Activated CD4-positive, alpha-beta T cell treated with anti-CD3 and anti-CD28 coated beads, Interleukin-2, Interleukin-4, amounts not matched to agents 100 ng/mL and 50 ng/mL, durations not matched to agents 16 hours and 8 hours (primary cell): ENCODE results near the gene ARHGAP20.

ENCODE experiments used
- DNase-seq: peaks from one replicate; pipeline ENCODE4 v3.0.0-alpha.2; 2020; ENCODE audit warnings: low spot score

Gene ARHGAP20

GRCh38 chr11:110711776-110712658 is at the start of gene ARHGAP20:
Gene ARHGAP20 (minus strand): TSS chr11:110712437. CDS start chr11:110712231, 206 bp downstream.
- peak; percentile 44 for DNase-seq

GRCh38 chr11:110761991-110762390 is 49.8 kb upstream of the ARHGAP20 start:
- no peak for DNase-seq

- DNase-seq, result no peak
Measured at GRCh38 chr11:110761131-110761530, 48.9 kb upstream of the ARHGAP20 start.

GRCh38 chr11:110759972-110760381 is 47.7 kb upstream of the ARHGAP20 start:
- DNase-seq, result no peak

GRCh38 chr11:110757962-110758755 is 45.9 kb upstream of the ARHGAP20 start:
- DNase-seq, result no peak

- DNase-seq, result no peak
Measured at GRCh38 chr11:110757066-110757465, 44.8 kb upstream of the ARHGAP20 start.

- no peak for DNase-seq
Measured at GRCh38 chr11:110755941-110756340, 43.7 kb upstream of the ARHGAP20 start.

- DNase-seq, result no peak
Measured at GRCh38 chr11:110752890-110753289, 40.7 kb upstream of the ARHGAP20 start.

- no peak for DNase-seq
Measured at GRCh38 chr11:110750100-110750499, 37.9 kb upstream of the ARHGAP20 start.

- no peak for DNase-seq
Measured at GRCh38 chr11:110747531-110747930, 35.3 kb upstream of the ARHGAP20 start.

GRCh38 chr11:110738641-110739040 is 26.4 kb upstream of the ARHGAP20 start:
- no peak for DNase-seq

GRCh38 chr11:110737593-110737992 is 25.4 kb upstream of the ARHGAP20 start:
- DNase-seq, result no peak

- no peak for DNase-seq
Measured at GRCh38 chr11:110736171-110736553, 23.9 kb upstream of the ARHGAP20 start.

GRCh38 chr11:110735455-110736170 is 23.4 kb upstream of the ARHGAP20 start:
- DNase-seq, result no peak

- DNase-seq, result no peak
Measured at GRCh38 chr11:110734790-110735189, 22.6 kb upstream of the ARHGAP20 start.

GRCh38 chr11:110730773-110731172 is 18.5 kb upstream of the ARHGAP20 start:
- DNase-seq, result no peak

- no peak for DNase-seq
Measured at GRCh38 chr11:110728883-110729282, 16.6 kb upstream of the ARHGAP20 start.

- no peak for DNase-seq
Measured at GRCh38 chr11:110728476-110728875, 16.2 kb upstream of the ARHGAP20 start.

- no peak for DNase-seq
Measured at GRCh38 chr11:110724358-110724757, 12.1 kb upstream of the ARHGAP20 start.

GRCh38 chr11:110720431-110721275 is 8.4 kb upstream of the ARHGAP20 start:
- no peak for DNase-seq

- no peak for DNase-seq
Measured at GRCh38 chr11:110716361-110716760, 4.1 kb upstream of the ARHGAP20 start.
